H4 (cell line): ENCODE data around the gene CCDC134. TPM values are rescaled to one million over a fixed set of nuclear protein-coding genes. Genes with fewer than 3 reads are reported as not detected.

ENCODE experiments used
- DNase-seq: peaks from one replicate; pipeline ENCODE4 v3.0.0-alpha.2; 2015; ENCODE audit warnings: low spot score
- total RNA-seq: library from RNA; depleted of rRNA; stranded (reverse); fragments of >200 nt; shearing (Covaris generic); gene quantifications from 2 replicates; pipeline ENCODE4 v1.2.3, GENCODE V29; 2014

Gene CCDC134
- total RNA-seq, 1 experiment from 2014 or later: 8.1 TPM

- no peak for DNase-seq
Measured at GRCh38 chr22:41787331-41787730, 13.1 kb upstream of the CCDC134 start.

DNA sequence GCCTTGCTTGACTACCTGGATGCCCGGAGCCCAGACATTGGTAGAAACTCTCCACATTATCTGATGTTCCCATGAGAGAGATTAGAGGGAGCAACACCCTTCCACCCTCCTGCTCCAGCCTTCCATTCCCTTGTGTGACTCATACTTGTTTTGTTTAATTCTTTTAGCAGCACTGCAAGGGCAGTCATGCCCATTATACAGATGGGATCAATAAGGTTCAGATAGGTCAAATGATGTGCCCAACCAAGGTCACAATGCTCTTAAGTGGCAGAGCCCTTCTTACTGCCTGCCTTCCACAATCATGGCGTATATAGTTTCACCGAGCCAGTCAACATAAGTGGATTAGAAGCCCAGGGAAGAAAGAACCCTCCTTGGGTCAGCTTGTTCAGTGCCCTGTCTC lies 6.6 kb upstream of the CCDC134 start:
- DNase-seq: no peak

DNA sequence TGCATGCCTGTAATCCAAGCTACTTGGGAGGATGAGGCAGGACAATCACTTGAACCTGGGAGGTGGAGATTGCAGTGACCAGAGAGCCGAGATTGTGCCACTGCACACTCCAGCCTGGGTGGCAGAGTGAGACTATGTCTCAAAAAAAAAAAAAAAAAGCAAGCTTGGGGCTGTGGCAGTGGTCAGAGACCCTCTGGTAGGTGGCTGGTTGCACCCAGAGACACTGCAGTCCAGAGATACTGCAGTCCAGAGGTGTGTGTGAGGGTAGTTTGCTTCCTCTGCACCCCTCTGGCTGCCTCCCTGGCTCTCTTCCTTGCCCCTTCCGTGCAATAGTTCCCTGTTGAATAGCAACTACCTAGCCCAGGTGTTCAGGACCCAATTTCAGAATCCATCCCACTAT lies 1.7 kb upstream of the CCDC134 start:
- DNase-seq: no peak

- no peak for DNase-seq
Measured at GRCh38 chr22:41799486-41800347, 762 bp upstream of the CCDC134 start.

- DNase-seq: no peak
Measured at GRCh38 chr22:41801147-41801819, 804 bp downstream of the CCDC134 start.

GRCh38 chr22:41801886-41802285 lies 1.4 kb downstream of the CCDC134 start:
- DNase-seq: no peak

DNA sequence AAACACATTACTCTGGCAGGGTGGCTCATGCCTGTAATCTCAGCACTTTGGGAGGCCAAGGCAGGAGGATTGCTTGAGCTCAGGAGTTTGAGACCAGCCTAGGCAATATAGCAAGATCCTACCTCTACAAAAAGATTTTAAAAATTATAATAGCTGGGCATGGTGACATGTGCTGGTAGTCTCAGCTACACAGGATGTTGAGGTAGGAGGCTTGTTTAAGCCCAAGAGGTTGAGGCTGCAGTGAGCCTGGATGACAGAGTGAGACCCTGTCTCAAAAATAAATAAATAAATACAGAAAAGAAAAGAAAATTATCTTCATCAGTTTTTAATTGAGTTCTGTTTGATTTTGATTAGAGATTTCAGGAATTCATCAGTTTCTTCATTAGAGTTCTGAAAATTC lies 5.2 kb downstream of the CCDC134 start:
- no peak for DNase-seq

- DNase-seq: no peak
Measured at GRCh38 chr22:41808400-41808799, 7.9 kb downstream of the CCDC134 start.

GRCh38 chr22:41810022-41810421 lies 9.5 kb downstream of the CCDC134 start:
- no peak for DNase-seq

DNA sequence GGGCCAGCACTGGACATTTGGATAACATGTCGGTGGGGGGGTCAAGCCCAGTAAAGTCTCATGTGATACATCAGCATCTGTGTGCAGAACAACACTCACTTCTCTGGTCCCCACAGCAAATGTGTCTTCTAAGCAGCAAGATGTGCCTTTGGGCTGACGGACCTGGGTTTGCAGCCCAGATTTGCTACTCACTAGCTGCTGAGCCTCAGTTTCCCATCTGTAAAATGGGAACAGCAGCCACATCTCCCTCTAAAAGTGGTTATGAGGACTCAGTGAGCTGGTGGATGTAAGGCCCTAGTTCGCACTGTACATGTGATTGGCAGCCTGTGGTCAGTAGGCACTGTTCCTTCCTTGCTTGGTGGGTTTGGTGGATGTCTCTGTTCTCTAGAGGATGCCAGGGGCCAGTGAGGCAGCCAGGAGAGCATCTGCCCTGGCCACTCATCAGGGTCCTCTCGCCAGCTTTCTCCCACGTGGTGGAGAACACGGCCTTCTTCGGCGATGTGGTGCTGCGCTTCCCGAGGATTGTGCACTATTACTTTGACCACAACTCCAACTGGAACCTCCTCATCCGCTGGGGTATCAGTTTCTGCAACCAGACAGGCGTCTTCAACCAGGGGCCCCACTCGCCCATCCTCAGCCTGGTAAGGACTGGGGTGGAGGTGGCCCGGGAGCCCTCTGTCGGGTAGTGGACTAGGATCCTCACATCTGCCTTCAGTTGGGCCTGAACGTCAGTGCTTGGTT lies 12.5 kb downstream of the CCDC134 start:
- no peak for DNase-seq

DNA sequence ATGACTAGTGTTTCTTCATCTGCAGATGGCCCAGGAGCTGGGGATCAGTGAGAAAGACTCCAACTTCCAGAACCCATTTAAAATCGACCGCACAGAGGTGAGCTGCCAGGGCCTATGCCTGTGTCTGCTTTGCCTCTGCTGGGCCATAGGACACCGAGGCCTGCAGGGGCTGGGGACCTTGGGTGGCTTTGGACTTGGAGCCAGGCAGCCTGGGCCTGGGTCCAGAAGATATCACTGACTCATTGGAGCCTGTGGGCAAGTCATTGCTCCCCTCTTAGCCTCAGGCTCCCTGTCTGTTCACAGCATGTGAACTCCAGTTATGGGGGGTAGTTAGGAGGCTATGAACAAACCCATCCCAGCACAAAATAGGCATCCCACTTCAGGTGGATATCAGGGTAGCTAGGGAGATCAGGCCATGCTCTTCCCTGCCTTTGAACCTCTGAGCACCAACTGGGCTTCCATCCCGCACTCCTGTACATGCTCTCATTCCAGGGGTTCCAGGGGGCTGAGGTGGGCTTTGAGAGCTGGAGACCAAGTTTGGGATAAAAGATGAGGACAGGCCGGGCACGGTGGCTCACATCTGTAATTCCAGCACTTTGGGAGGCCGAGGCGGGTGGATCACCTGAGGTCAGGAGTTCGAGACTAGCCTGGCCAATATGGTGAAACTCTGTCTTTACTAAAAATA lies 13.4 kb downstream of the CCDC134 start:
- no peak for DNase-seq

DNA sequence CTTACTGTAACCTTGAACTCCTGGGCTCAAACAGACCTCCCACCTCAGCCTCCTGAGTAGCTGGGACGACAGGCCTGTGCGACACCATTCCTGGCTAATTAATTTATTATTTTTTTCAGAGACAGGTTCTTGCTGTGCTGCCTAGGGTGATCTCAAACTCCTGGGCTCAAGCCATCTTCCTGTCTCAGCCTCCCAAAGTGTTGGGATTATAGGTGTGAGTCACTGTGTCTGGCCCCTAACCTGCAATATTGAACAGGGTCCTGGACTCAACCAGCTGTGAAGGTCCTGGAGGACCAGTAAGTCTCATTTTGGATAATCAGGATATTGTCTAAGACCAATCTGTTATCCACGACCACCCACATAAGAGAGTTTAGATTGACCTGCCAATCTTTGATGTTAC lies 15.2 kb downstream of the CCDC134 start:
- no peak for DNase-seq

GRCh38 chr22:41816241-41816640 lies 15.8 kb downstream of the CCDC134 start:
- DNase-seq: no peak

GRCh38 chr22:41816871-41817270 lies 16.4 kb downstream of the CCDC134 start:
- DNase-seq: no peak

DNA sequence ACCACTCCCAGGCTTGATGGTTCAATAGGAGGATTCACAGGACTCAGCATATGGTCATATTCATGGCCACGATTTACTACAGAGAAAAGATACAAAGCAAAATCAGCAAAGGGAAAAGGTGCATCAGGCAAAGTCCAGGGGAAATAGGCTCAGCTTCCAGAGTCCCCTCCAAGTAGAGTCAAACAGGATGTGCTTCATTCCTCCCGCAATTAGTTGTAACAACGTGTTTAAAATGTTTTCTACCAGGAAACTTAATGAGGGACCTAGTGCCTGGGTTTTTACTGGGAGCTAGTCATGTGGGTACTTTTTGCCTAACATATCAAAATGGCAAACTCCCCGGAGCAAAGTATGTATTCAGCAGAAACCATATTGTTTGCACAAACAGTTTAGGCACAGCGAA lies 17.5 kb downstream of the CCDC134 start:
- DNase-seq: no peak

GRCh38 chr22:41818596-41818995 lies 18.1 kb downstream of the CCDC134 start:
- no peak for DNase-seq

GRCh38 chr22:41819257-41819656 lies 18.8 kb downstream of the CCDC134 start:
- no peak for DNase-seq

GRCh38 chr22:41820447-41820846 lies 20.0 kb downstream of the CCDC134 start:
- no peak for DNase-seq

DNA sequence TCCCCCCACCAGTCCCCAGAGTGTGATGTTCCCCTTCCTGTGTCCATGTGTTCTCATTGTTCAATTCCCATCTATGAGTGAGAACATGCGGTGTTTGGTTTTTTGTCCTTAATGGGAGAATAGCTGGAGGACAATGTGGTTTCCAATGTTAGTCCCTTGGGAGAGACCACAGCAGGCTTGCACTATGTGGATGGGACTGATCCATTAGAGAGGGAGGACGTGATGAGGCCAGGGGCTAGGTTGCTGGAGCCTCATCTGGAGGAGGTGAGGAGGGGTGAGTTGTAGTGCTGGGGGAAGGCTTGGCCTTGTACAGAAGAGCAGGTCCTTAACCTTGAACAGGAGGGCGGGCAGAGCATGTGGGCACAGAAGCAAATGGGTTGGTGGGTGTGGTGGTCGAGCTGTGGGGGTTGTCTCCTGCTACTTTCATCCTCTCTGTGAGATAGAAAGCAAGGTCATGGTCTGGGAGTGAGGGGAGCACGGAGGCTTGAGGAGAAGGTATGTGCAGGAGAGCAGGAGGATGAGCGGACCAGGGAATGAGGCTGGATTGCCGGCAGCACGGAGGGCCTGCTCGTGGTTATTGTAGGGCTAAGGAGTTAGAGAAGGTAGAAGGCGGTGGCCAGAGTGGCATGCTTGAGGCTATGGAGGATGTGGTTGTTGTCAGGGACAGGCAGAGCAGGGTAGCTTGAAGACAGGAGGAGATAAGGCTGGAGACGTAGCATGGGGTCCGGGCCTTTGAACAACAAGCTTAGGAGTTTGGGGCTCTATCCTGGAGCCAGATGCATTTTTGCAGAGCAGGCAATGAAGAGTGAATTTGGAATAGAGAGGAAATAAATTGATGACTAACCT lies 21.2 kb downstream of the CCDC134 start:
- no peak for DNase-seq

GRCh38 chr22:41822317-41823057 lies 22.0 kb downstream of the CCDC134 start:
- DNase-seq: peak; percentile 38
